OCI-LY1 (cell line): ENCODE data around the gene SEC61A2.

Experiments
- H2AFZ ChIP-seq: fragments of 200-600 bp; sonication (generic), shearing (Covaris generic); 2 replicates; pipeline ENCODE4 v1.6.0; 2014; ENCODE audit warnings: antibody characterized with exemption, mild to moderate bottlenecking, low read length
- H3F3A ChIP-seq: fragments of 200-600 bp; sonication (generic), shearing (Covaris generic); 2 replicates; pipeline ENCODE4 v1.6.0; 2014; ENCODE audit warnings: mild to moderate bottlenecking, antibody characterized with exemption, low read length, moderate library complexity; ENCODE audit not compliant: insufficient read depth
- H3K27ac ChIP-seq: fragments of 200-600 bp; sonication (generic); 2 replicates; pipeline ENCODE4 v1.5.1; 2014; ENCODE audit warnings: low read length, mixed run types, mild to moderate bottlenecking, low read depth; ENCODE audit not compliant: poor library complexity, severe bottlenecking
- H3K27me3 ChIP-seq: fragments of 200-600 bp; sonication (generic); 2 replicates; pipeline ENCODE4 v1.6.0; 2014; ENCODE audit warnings: antibody characterized with exemption, mild to moderate bottlenecking, low read length, moderate library complexity; ENCODE audit not compliant: insufficient read depth
- H3K36me3 ChIP-seq: fragments of 200-600 bp; sonication (generic); 2 replicates; pipeline ENCODE4 v1.6.1; 2014; ENCODE audit warnings: mild to moderate bottlenecking, antibody characterized with exemption, low read length, moderate library complexity, mixed read lengths; ENCODE audit not compliant: insufficient read depth
- H3K4me1 ChIP-seq: fragments of 200-600 bp; sonication (generic); 2 replicates; pipeline ENCODE4 v1.5.1; 2014; ENCODE audit warnings: mild to moderate bottlenecking, low read length, moderate library complexity; ENCODE audit not compliant: insufficient read depth, severe bottlenecking
- H3K4me2 ChIP-seq: fragments of 200-600 bp; sonication (generic), shearing (Covaris generic); 2 replicates; pipeline ENCODE4 v1.6.1; 2014; ENCODE audit warnings: low read length
- H3K4me3 ChIP-seq: fragments of 200-600 bp; sonication (generic); 2 replicates; pipeline ENCODE4 v1.5.1; 2014; ENCODE audit warnings: low read length, low read depth, mild to moderate bottlenecking, mixed read lengths; ENCODE audit not compliant: poor library complexity, severe bottlenecking
- H3K79me2 ChIP-seq: fragments of 200-600 bp; shearing (Covaris generic); 2 replicates; pipeline ENCODE4 v1.6.1; 2016; ENCODE audit warnings: mixed run types, low read length, mixed read lengths; ENCODE audit not compliant: insufficient read depth
- H3K9ac ChIP-seq: fragments of 200-600 bp; sonication (generic), shearing (Covaris generic); 2 replicates; pipeline ENCODE4 v1.6.1; 2014; ENCODE audit warnings: mild to moderate bottlenecking, low read length, mixed read lengths
- H3K9me2 ChIP-seq: fragments of 200-600 bp; sonication (generic), shearing (Covaris generic); 2 replicates; pipeline ENCODE4 v1.6.1; 2014; ENCODE audit warnings: low read depth, mild to moderate bottlenecking, low read length, mixed read lengths
- H3K9me3 ChIP-seq: fragments of 200-600 bp; shearing (Covaris generic); 2 replicates; pipeline ENCODE4 v1.6.1; 2014; ENCODE audit warnings: low read length, mixed read lengths
- H4K20me1 ChIP-seq: fragments of 200-600 bp; sonication (generic), shearing (Covaris generic); 2 replicates; pipeline ENCODE4 v1.6.0; 2016; ENCODE audit warnings: mild to moderate bottlenecking, low read length; ENCODE audit not compliant: insufficient read depth
- CTCF ChIP-seq: fragments of 200-600 bp; sonication (generic), shearing (Covaris generic); IDR thresholded peaks from 2 replicates; pipeline ENCODE4 v1.5.1; 2017; ENCODE audit warnings: mild to moderate bottlenecking, antibody characterized with exemption, low read length, moderate library complexity, mixed read lengths
- EZH2 ChIP-seq: fragments of 200-600 bp; sonication (generic), shearing (Covaris generic); IDR thresholded peaks from 2 replicates; pipeline ENCODE4 v1.8.0; 2017; ENCODE audit warnings: borderline replicate concordance, mixed run types, mild to moderate bottlenecking, antibody characterized with exemption, low read length, moderate library complexity, mixed read lengths

SEC61A2 gene

GRCh38 chr10:12196531-12197211 lies 67.2 kb downstream of the SEC61A2 start:
- H2AFZ ChIP-seq = no peak overlapping the region
- H3K9me3 ChIP-seq = no peaks in the 10 kb centered on the region
- peak overlapping the region; percentile 99 for H3K9ac ChIP-seq
- peaks cover 80% of the 10 kb centered on the region for H3K79me2 ChIP-seq
- H3F3A ChIP-seq = no peaks in the 10 kb centered on the region
- H4K20me1 ChIP-seq = no peaks in the 10 kb centered on the region
- H3K9me2 ChIP-seq = no peaks in the 10 kb centered on the region
- peaks cover 37% of the 10 kb centered on the region for H3K4me1 ChIP-seq
- peaks cover 38% of the 10 kb centered on the region for H3K36me3 ChIP-seq
- H3K27ac ChIP-seq = peak overlapping the region; percentile 80
- H3K4me2 ChIP-seq = peak overlapping the region; percentile 94
- peak overlapping the region; percentile 98 for H3K4me3 ChIP-seq
- TF ChIP-seq CTCF = no peak
- TF ChIP-seq EZH2 = no peak
- H3K27me3 ChIP-seq = no peaks in the 10 kb centered on the region

- peaks cover 42% of the 10 kb centered on the region for H3K36me3 ChIP-seq
- H3F3A ChIP-seq = no peaks in the 10 kb centered on the region
- TF ChIP-seq CTCF (no peak), EZH2 (no peak)
- no peaks in the 10 kb centered on the region for H3K9me3 ChIP-seq
- no peak overlapping the region for H2AFZ ChIP-seq
- peaks cover 75% of the 10 kb centered on the region for H3K79me2 ChIP-seq
- H3K9me2 ChIP-seq = no peaks in the 10 kb centered on the region
- peak overlapping the region; percentile 98 for H3K4me3 ChIP-seq
- no peaks in the 10 kb centered on the region for H3K27me3 ChIP-seq
- no peaks in the 10 kb centered on the region for H4K20me1 ChIP-seq
- no peak overlapping the region for H3K27ac ChIP-seq
- 0 out of 2 replicates have a peak overlapping the region, but pooled peaks have one; percentile 0 for H3K9ac ChIP-seq
- H3K4me1 ChIP-seq = peaks cover 36% of the 10 kb centered on the region
- peak overlapping the region; percentile 60 for H3K4me2 ChIP-seq
Measured at GRCh38 chr10:12198156-12198555, 68.7 kb downstream of the SEC61A2 start.

- no peaks in the 10 kb centered on the region for H3K9me3 ChIP-seq
Measured at GRCh38 chr10:12200850-12201249, 71.4 kb downstream of the SEC61A2 start.

More at GRCh38 chr10:12200850-12201249, 71.4 kb downstream of the SEC61A2 start:
- TF ChIP-seq CTCF (no peak), EZH2 (no peak)
- H4K20me1 ChIP-seq = no peaks in the 10 kb centered on the region
- peaks cover 19% of the 10 kb centered on the region for H3K4me1 ChIP-seq
- peaks cover 68% of the 10 kb centered on the region for H3K36me3 ChIP-seq
- H3F3A ChIP-seq = no peaks in the 10 kb centered on the region
- H3K4me2 ChIP-seq = no peak overlapping the region
- no peak overlapping the region for H3K4me3 ChIP-seq
- H2AFZ ChIP-seq = no peak overlapping the region
- H3K9ac ChIP-seq = no peak overlapping the region
- H3K27me3 ChIP-seq = no peaks in the 10 kb centered on the region
- H3K27ac ChIP-seq = no peak overlapping the region
- H3K9me2 ChIP-seq = no peaks in the 10 kb centered on the region
- H3K79me2 ChIP-seq = peaks cover 69% of the 10 kb centered on the region
